Airway epithelial cell (primary cell): Measurements from ENCODE around the gene ARMC8. TPM values are rescaled to one million over a fixed set of nuclear protein-coding genes. Genes with fewer than 3 reads are reported as not detected.

ENCODE experiments used
- total RNA-seq: library from RNA; depleted of rRNA; stranded (reverse); fragments of >200 nt; gene quantifications from 2 replicates; pipeline ENCODE4 v1.2.3, GENCODE V29; 2015

ARMC8 gene
- total RNA-seq = 18.1 and 22.9 TPM in 2 replicates

GRCh38 chr3:138187296-138188012 lies at the start of gene ARMC8:
TSS of gene ARMC8 (plus strand) at chr3:138187301. CDS start at chr3:138187555, 254 bp downstream.

GRCh38 chr3:138174421-138175131 lies 12.5 kb upstream of the ARMC8 start, which contains the start of gene DBR1:
TSS of gene DBR1 (minus strand) at chr3:138174921. CDS start at chr3:138174795, 126 bp downstream.

GRCh38 chr3:138329127-138329983 lies 142.3 kb downstream of the ARMC8 start, which contains the start of gene NME9:
TSS of gene NME9 (minus strand) at chr3:138329851. CDS start at chr3:138329335, 516 bp downstream.

Other genes starting within 250 kb of the ARMC8 start
- not detected in 2 replicates for gene CLDN18, start 177.1 kb upstream of the ARMC8 start, total RNA-seq
- 1.1 and 2.5 TPM in 2 replicates for gene DZIP1L, start 71.7 kb upstream of the ARMC8 start, total RNA-seq
- not detected in 2 replicates for gene A4GNT, start 54.9 kb upstream of the ARMC8 start, total RNA-seq
- 8.5 and 11.9 TPM in 2 replicates for gene DBR1, start 12.4 kb upstream of the ARMC8 start, total RNA-seq
- gene NME9, start 142.6 kb downstream of the ARMC8 start, total RNA-seq = not detected in 2 replicates
- gene MRAS, start 161.3 kb downstream of the ARMC8 start, total RNA-seq = 2.0 and 2.7 TPM in 2 replicates
- 0.14 and 0.28 TPM in 2 replicates for gene ESYT3, start 247.3 kb downstream of the ARMC8 start, total RNA-seq